Parathyroid adenoma (tissue), 2 donors: ENCODE data around the gene CHI3L2.

Experiments used
- H2AFZ ChIP-seq: fragments of 300-600 bp; sonication (generic); one replicate; pipeline ENCODE4 v1.7.0; 2017; ENCODE audit warnings: antibody characterized with exemption, mild to moderate bottlenecking
- H3K27ac ChIP-seq: fragments of 300-600 bp; sonication (generic); one replicate; pipeline ENCODE4 v1.7.0; 2017
- H3K27me3 ChIP-seq: fragments of 300-600 bp; sonication (generic); one replicate; pipeline ENCODE4 v1.7.0; 2017; ENCODE audit warnings: low read length; ENCODE audit not compliant: control insufficient read depth, insufficient read depth
- H3K36me3 ChIP-seq: fragments of 300-600 bp; sonication (generic); one replicate; pipeline ENCODE4 v1.7.0; 2017; ENCODE audit warnings: low read length; ENCODE audit not compliant: control insufficient read depth, insufficient read depth
- H3K4me1 ChIP-seq: fragments of 300-600 bp; sonication (generic); one replicate; pipeline ENCODE4 v1.7.0; 2017; ENCODE audit warnings: control low read depth
- H3K4me2 ChIP-seq: fragments of 300-600 bp; sonication (generic); one replicate; pipeline ENCODE4 v1.7.0; 2017; ENCODE audit warnings: low read length
- H3K4me3 ChIP-seq: fragments of 300-600 bp; sonication (generic); one replicate; pipeline ENCODE4 v1.7.0; 2017; ENCODE audit warnings: low read depth, low read length
- H3K79me2 ChIP-seq: fragments of 300-600 bp; sonication (generic); one replicate; pipeline ENCODE4 v1.7.0; 2017; ENCODE audit warnings: control low read depth
- H3K9ac ChIP-seq: fragments of 300-600 bp; sonication (generic); one replicate; pipeline ENCODE4 v1.7.0; 2017; ENCODE audit warnings: mild to moderate bottlenecking
- H3K9me3 ChIP-seq: fragments of 300-600 bp; sonication (generic); one replicate; pipeline ENCODE4 v1.7.0; 2017; ENCODE audit warnings: low read length; ENCODE audit not compliant: control insufficient read depth
- CTCF ChIP-seq: fragments of 300-600 bp; sonication (generic); IDR thresholded peaks from one replicate; pipeline ENCODE4 v1.7.0; 2017; ENCODE audit warnings: antibody characterized with exemption, mild to moderate bottlenecking
- donor health status: primary hyperparathyroidism.

CHI3L2 gene

DNA sequence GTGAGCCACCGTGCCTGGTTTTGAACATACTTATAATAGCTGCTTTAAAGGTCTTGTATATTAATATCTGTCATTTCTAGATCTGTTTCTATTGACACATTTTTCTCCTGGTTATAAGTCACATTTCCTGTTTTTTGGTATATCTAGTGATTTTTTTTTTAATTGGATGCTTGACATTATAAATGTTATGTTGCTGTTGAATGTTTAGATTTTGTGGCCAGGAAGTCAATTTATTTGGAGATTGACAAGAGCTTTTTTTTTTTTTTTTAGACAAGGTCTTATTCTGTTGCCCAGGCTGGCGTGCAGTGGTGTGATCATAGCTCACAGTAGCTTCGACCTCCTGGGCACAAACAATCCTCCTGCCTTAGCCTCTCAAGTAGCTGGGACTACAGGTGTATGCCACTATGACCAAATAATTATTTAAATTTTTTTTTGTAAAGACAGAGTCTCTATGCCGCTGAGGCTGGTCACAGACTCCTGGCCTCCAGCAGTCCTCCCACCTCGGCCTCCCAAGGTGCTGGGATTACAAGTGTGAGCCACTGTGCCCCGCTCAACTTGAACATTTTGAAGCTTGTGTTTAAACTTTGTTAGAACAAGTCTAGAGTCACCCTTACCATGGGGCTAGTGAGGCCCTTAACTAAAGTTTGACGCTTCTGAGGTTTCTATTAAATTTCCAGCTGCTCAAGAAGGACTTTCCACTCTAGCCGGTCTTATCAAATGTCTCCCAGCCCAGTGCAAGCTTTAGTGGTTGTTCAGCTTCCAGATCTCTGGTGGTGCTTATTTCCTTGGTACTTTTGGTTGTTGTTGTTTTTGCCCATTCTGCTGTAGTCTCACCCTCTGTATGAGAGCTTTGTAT, 8.6 kb upstream of the CHI3L2 start:
- H3K36me3 ChIP-seq: no peaks in the 10 kb centered on the region
- TF ChIP-seq CTCF: no peak
- H3K27me3 ChIP-seq: no peaks in the 10 kb centered on the region
- H3K9ac ChIP-seq: no peak overlapping the region
- H3K27ac ChIP-seq: no peak overlapping the region
- H3K4me3 ChIP-seq: no peak overlapping the region
- peaks cover 11% of the 10 kb centered on the region for H3K4me1 ChIP-seq
- H2AFZ ChIP-seq: no peak overlapping the region
- no peaks in the 10 kb centered on the region for H3K79me2 ChIP-seq
- no peak overlapping the region for H3K4me2 ChIP-seq
- no peaks in the 10 kb centered on the region for H3K9me3 ChIP-seq

DNA sequence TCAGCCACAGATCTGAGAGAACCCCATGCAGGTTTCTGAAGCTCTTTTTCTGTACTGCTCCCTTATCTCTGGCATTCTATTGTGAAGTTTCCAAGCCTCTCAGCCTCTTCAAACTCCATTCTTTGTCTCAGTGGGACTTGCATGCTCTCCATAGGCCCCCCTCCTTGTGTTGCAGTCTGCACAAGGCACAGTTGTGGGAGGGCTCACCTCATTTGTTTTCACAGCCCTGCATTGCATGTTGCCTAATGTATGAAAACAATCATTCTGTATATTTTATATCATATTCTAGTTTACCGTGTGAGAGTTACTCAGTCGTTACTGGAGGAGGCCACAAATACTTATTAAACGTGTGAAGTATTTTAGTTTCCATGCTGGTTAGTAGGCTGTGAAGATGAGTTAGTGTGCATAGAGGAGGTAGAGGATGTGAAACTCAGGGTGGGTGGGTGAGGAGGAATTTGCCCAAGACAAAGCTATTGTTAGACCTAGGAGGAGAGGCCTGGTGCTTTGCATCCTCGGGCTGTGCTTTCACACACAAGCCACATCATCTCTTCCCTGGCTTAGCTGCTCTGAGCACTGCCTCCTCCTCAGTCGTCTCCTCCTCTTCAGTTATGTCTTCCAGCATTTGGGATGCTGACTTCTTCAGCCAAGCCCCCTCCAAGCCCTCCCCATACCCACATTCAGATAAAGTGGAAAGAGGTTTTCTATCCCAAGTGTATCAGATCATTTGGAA, 7.8 kb upstream of the CHI3L2 start:
- no peaks in the 10 kb centered on the region for H3K27me3 ChIP-seq
- H3K4me3 ChIP-seq: no peak overlapping the region
- H2AFZ ChIP-seq: no peak overlapping the region
- H3K36me3 ChIP-seq: no peaks in the 10 kb centered on the region
- H3K27ac ChIP-seq: no peak overlapping the region
- no peak overlapping the region for H3K9ac ChIP-seq
- H3K79me2 ChIP-seq: no peaks in the 10 kb centered on the region
- peaks cover 11% of the 10 kb centered on the region for H3K4me1 ChIP-seq
- TF ChIP-seq CTCF: no peak
- H3K9me3 ChIP-seq: no peaks in the 10 kb centered on the region
- no peak overlapping the region for H3K4me2 ChIP-seq

- Histone ChIP-seq H3K4me2 (no peak overlapping the region), H3K79me2 (no peaks in the 10 kb centered on the region), H3K4me1 (peaks cover 15% of the 10 kb centered on the region), H3K36me3 (no peaks in the 10 kb centered on the region), H3K9ac (no peak overlapping the region), H2AFZ (no peak overlapping the region), H3K27ac (no peak overlapping the region), H3K4me3 (no peak overlapping the region), H3K27me3 (no peaks in the 10 kb centered on the region), H3K9me3 (no peaks in the 10 kb centered on the region)
- no peak for TF ChIP-seq CTCF
These were observed 7.1 kb upstream of the CHI3L2 start for GRCh38 chr1:111220302-111220890.

GRCh38 chr1:111221276-111221632, 6.3 kb upstream of the CHI3L2 start:
- Histone ChIP-seq H3K9me3 (no peaks in the 10 kb centered on the region), H3K4me3 (no peak overlapping the region), H3K27me3 (no peaks in the 10 kb centered on the region), H3K79me2 (no peaks in the 10 kb centered on the region), H3K9ac (no peak overlapping the region), H3K4me1 (peaks cover 23% of the 10 kb centered on the region), H2AFZ (no peak overlapping the region), H3K27ac (no peak overlapping the region), H3K36me3 (no peaks in the 10 kb centered on the region), H3K4me2 (no peak overlapping the region)
- no peak for TF ChIP-seq CTCF
